Aorta (tissue), 5 donors: ENCODE measurements around the gene TLCD5. TPM values are rescaled to one million over a fixed set of nuclear protein-coding genes. Genes with fewer than 3 reads are reported as not detected.

ENCODE experiments used
- ATAC-seq: fragments of 200-7000 bp; cut with Tn5 transposase; one replicate; pipeline ENCODE4 v1.9.1; 2022; ENCODE audit warnings: moderate library complexity; ENCODE audit not compliant: low FRiP score
- DNase-seq, 2 donors: peaks; one replicate each; pipeline ENCODE4 v3.0.0-alpha.2; 2020
- H3K27ac ChIP-seq, 2 donors: one replicate each; pipeline ENCODE4 v1.5.1; 2013; ENCODE audit warnings: low read length in 2 of 2, mild to moderate bottlenecking in 2 of 2, moderate library complexity in 2 of 2, control low read depth in 1 of 2, inconsistent platforms in 1 of 2, low read depth in 1 of 2
- H3K27me3 ChIP-seq, 2 donors: one replicate each; pipeline ENCODE4 v1.6.1; 2013; ENCODE audit warnings: control low read depth in 1 of 2, low read length in 1 of 2, mild to moderate bottlenecking in 1 of 2, moderate library complexity in 1 of 2; ENCODE audit not compliant: insufficient read depth in 2 of 2, control insufficient read depth in 1 of 2
- H3K36me3 ChIP-seq, 2 donors: one replicate each; pipeline ENCODE4 v1.6.1; 2013; ENCODE audit warnings: control low read depth in 1 of 2, low read length in 1 of 2, mild to moderate bottlenecking in 1 of 2; ENCODE audit not compliant: insufficient read depth in 2 of 2, control insufficient read depth in 1 of 2
- H3K4me1 ChIP-seq, 2 donors: one replicate each; pipeline ENCODE4 v1.6.1; 2013; ENCODE audit warnings: low read length in 2 of 2, control low read depth in 1 of 2, mild to moderate bottlenecking in 1 of 2, moderate library complexity in 1 of 2; ENCODE audit not compliant: insufficient read depth in 2 of 2, control insufficient read depth in 1 of 2
- H3K4me3 ChIP-seq, 2 donors: one replicate each; pipeline ENCODE4 v1.5.1; 2013; ENCODE audit warnings: low read length in 2 of 2, control low read depth in 1 of 2, mild to moderate bottlenecking in 1 of 2
- H3K9me3 ChIP-seq: one replicate; pipeline ENCODE4 v1.6.1; 2013; ENCODE audit warnings: mild to moderate bottlenecking, low read length; ENCODE audit not compliant: control insufficient read depth
- WGBS, 2 donors: extraction: QIAGEN DNeasy Blood & Tissue Kit; methylation state at CpG; one replicate each; pipeline ENCODE4 v1.1.7; 2013; 5-methylcytosine and 5-hydroxymethylcytosine counted together
- intact Hi-C, 2 donors: fragments of 100-400 bp; cut with DNase I; formaldehyde crosslinking; loops; one replicate each; pipeline versions ENCODE4 v1.14.2 to v1.15.0; 2022
- polyA plus RNA-seq, 2 donors: library from polyadenylated mRNA; stranded (reverse); fragments of 200-250 nt; gene quantifications; one replicate each; pipeline ENCODE4 v1.2.3, GENCODE V29; 2013
- total RNA-seq, 2 donors: library from RNA; stranded (reverse); fragmentation: NEBNext Ultra II Directional; extraction: Animal tissue kit (Norgen Biotek cat#: 25700); gene quantifications; one replicate each; pipeline ENCODE4 v1.2.1, GENCODE V29; 2021
- donor health status: healthy with polysubstance abuse.
- donor health status: Bipolar disorder and iron deficiency.
- donor health status: DM: no; HTN: no; CAD: no.
- donor health status: DM: no; HTN: no; CAD: no.
- donor health status: DM: yes; HTN: yes; CAD: no.

TLCD5 gene
- total and polyA plus RNA-seq, 4 donors = 2.3 to 10.5 (median 7.0) TPM

- Histone ChIP-seq H3K4me1 (no peaks in the 10 kb centered on the region), H3K27me3 (peaks cover 0 to 3% of the 10 kb centered on the region in 2 donors), H3K4me3 (no peak overlapping the region), H3K9me3 (no peaks in the 10 kb centered on the region), H3K36me3 (no peaks in the 10 kb centered on the region), H3K27ac (no peak overlapping the region)
- DNase-seq (no peak), ATAC-seq (no peak)
- intact Hi-C loops = no loop called here
- whole genome bisulfite sequencing, 2 donors = 85 to 86% methylated on average over 9 of the region's 9 CpGs
Measured at GRCh38 chr11:120289426-120289825, 35.7 kb upstream of the TLCD5 start.

GRCh38 chr11:120290956-120291355 lies 34.1 kb upstream of the TLCD5 start:
- Histone ChIP-seq H3K27me3 (peaks cover 0 to 3% of the 10 kb centered on the region in 2 donors), H3K36me3 (no peaks in the 10 kb centered on the region), H3K9me3 (no peaks in the 10 kb centered on the region), H3K4me3 (no peak overlapping the region), H3K4me1 (no peaks in the 10 kb centered on the region), H3K27ac (no peak overlapping the region)
- no peak for ATAC-seq
- WGBS, 2 donors = 56 to 62% methylated on average over 3 of the region's 3 CpGs
- intact Hi-C loops = no loop called here
- no peak for DNase-seq

- intact Hi-C loops = no loop called here
- no peak for DNase-seq
Measured at GRCh38 chr11:120293038-120293800, 31.9 kb upstream of the TLCD5 start.

DNA sequence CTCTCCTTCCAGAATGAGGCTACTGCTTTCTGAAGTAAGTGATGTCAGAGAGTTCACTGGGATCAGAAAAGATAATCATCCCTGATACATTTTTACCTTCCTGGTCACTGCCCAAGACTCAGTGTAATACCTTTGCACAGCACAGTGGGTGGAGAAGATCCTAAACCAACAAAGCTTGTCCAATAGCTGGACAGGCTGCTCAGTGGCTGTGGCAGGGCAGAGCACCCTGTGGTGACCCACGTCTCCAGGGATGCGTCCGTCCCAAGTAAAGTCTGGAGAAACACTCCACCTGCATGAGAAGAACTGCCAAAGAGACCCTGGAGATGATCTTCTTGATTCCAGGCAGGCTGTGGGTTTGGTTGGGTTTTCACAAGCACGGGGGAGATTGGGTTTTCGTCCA lies 31.0 kb upstream of the TLCD5 start:
- H3K27ac ChIP-seq = no peak overlapping the region
- no peaks in the 10 kb centered on the region for H3K9me3 ChIP-seq
- H3K4me1 ChIP-seq = no peaks in the 10 kb centered on the region
- intact Hi-C loops = no loop called here
- H3K27me3 ChIP-seq = peaks cover 0 to 3% of the 10 kb centered on the region in 2 donors
- H3K36me3 ChIP-seq = no peaks in the 10 kb centered on the region
- no peak for DNase-seq
- ATAC-seq = no peak
- 78 to 83% methylated on average over 5 of the region's 5 CpGs for WGBS, 2 donors
- no peak overlapping the region for H3K4me3 ChIP-seq

More at GRCh38 chr11:120293038-120293800, 31.9 kb upstream of the TLCD5 start:
- Histone ChIP-seq H3K27ac (no peak overlapping the region), H3K9me3 (no peaks in the 10 kb centered on the region), H3K36me3 (no peaks in the 10 kb centered on the region), H3K4me1 (no peaks in the 10 kb centered on the region), H3K4me3 (no peak overlapping the region), H3K27me3 (peaks cover 0 to 3% of the 10 kb centered on the region in 2 donors)
- ATAC-seq = no peak
- 67 to 73% methylated on average over 5 of the region's 5 CpGs for WGBS, 2 donors

GRCh38 chr11:120295099-120295498 lies 30.0 kb upstream of the TLCD5 start:
- Histone ChIP-seq H3K27me3 (peaks cover 0 to 2% of the 10 kb centered on the region in 2 donors), H3K4me1 (no peaks in the 10 kb centered on the region), H3K27ac (no peak overlapping the region), H3K9me3 (no peaks in the 10 kb centered on the region), H3K4me3 (no peak overlapping the region), H3K36me3 (no peaks in the 10 kb centered on the region)
- WGBS, 2 donors = 57 to 59% methylated on average over 4 of the region's 4 CpGs
- intact Hi-C loops = no loop called here
- DNase-seq = no peak
- ATAC-seq = no peak

GRCh38 chr11:120296554-120296953 lies 28.5 kb upstream of the TLCD5 start:
- Histone ChIP-seq H3K27me3 (peaks cover 0 to 2% of the 10 kb centered on the region in 2 donors), H3K4me3 (no peak overlapping the region), H3K36me3 (no peaks in the 10 kb centered on the region), H3K4me1 (no peaks in the 10 kb centered on the region), H3K9me3 (no peaks in the 10 kb centered on the region), H3K27ac (no peak overlapping the region)
- WGBS, 2 donors = 96 to 97% methylated on average over 5 of the region's 5 CpGs
- no peak for ATAC-seq
- DNase-seq = no peak
- intact Hi-C loops = no loop called here

GRCh38 chr11:120298461-120298860 lies 26.6 kb upstream of the TLCD5 start:
- WGBS, 2 donors = 91% methylated on average over 5 of the region's 5 CpGs
- H3K36me3 ChIP-seq = no peaks in the 10 kb centered on the region
- no peak overlapping the region for H3K27ac ChIP-seq
- no peaks in the 10 kb centered on the region for H3K27me3 ChIP-seq
- DNase-seq (no peak), ATAC-seq (no peak)
- H3K4me3 ChIP-seq = no peak overlapping the region
- intact Hi-C loops = no loop called here
- H3K9me3 ChIP-seq = no peaks in the 10 kb centered on the region
- no peaks in the 10 kb centered on the region for H3K4me1 ChIP-seq

DNA sequence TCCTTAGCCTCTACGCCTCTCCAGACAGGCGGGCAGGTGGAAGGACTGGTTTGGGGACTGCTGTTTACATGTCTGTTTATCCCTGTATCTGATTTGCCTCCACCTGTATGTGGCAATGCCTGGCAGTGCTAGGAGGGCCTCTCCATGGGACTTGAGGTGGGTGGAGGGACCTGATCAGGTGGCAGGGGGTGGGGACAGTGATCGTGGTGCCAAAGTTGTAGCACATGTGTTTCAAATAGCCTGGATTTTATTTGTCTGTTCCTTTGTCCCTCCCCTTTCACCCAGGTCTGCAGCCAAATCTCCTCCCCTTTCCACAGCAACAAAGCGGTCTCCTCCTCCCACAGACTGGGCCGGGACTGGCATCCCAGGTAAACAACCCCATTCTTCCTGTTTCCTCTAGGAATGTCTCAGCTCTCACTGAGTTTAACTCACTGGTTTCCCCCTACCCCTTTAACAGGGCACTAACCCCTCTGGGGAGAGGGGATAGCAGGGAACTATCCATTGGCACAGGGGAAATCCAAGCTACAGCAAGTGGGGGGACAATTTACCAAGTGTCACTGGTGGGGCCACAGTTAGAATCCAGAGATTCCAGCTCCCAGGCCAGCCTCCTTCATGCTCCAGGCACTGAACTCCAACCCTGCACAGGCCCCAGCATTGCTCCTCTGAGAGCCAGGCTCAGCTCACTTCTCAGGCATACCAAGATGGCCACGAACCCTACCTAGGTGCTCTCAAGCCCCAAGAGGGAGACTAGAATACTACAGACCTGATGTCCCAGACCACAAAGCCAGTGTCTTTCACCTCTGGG lies 22.9 kb upstream of the TLCD5 start:
- Histone ChIP-seq H3K27ac (no peak overlapping the region), H3K36me3 (no peaks in the 10 kb centered on the region), H3K9me3 (no peaks in the 10 kb centered on the region), H3K4me1 (no peaks in the 10 kb centered on the region), H3K27me3 (no peaks in the 10 kb centered on the region), H3K4me3 (no peak overlapping the region)
- intact Hi-C loops = loop anchor here in 1 of 2 donors (5.0 kb wide), 1 partner anchor 130 kb away; no protein-coding TSS in a partner anchor
- WGBS, 2 donors = 66 to 67% methylated on average over 6 of the region's 6 CpGs
- no peak for DNase-seq
- ATAC-seq = no peak
